Thoracic aorta (tissue), 2 donors: Measurements from ENCODE around the gene NAA38. TPM values are rescaled to one million over a fixed set of nuclear protein-coding genes. Genes with fewer than 3 reads are reported as not detected.

Source experiments
- ATAC-seq: fragments of 150-250 bp; one replicate; pipeline ENCODE4 v1.8.0; 2017; ENCODE audit warnings: low read depth; ENCODE audit not compliant: insufficient number of reproducible peaks, low FRiP score
- DNase-seq: peaks from one replicate; pipeline ENCODE4 v3.0.0-alpha.2; 2020; ENCODE audit warnings: low spot score
- H3K27ac ChIP-seq, 2 donors: fragments of 200-600 bp; sonication (generic); 1 replicate in 1 of 2; 2 replicates in 1 of 2; pipeline ENCODE4 v1.5.1; 2016; ENCODE audit warnings: mild to moderate bottlenecking in 2 of 2, moderate library complexity in 2 of 2
- H3K27me3 ChIP-seq: fragments of 200-600 bp; sonication (generic); replicated peaks from 2 replicates; pipeline ENCODE4 v1.6.0; 2016; ENCODE audit warnings: mild to moderate bottlenecking; ENCODE audit not compliant: insufficient read depth
- H3K36me3 ChIP-seq: fragments of 200-600 bp; sonication (generic); one replicate; pipeline ENCODE4 v1.5.1; 2016
- H3K4me1 ChIP-seq, 2 donors: fragments of 200-600 bp; sonication (generic); 1 replicate in 1 of 2; 2 replicates in 1 of 2; pipeline versions ENCODE4 v1.5.1 to v1.6.0; 2016; ENCODE audit warnings: low read depth in 2 of 2, mild to moderate bottlenecking in 1 of 2; ENCODE audit not compliant: control insufficient read depth in 1 of 2
- H3K4me3 ChIP-seq: fragments of 200-600 bp; sonication (generic); 2 replicates; pipeline ENCODE4 v1.5.1; 2016; ENCODE audit warnings: mild to moderate bottlenecking
- H3K9me3 ChIP-seq: fragments of 200-600 bp; sonication (generic); 2 replicates; pipeline ENCODE4 v1.5.1; 2016
- total RNA-seq, 2 donors: library from RNA; depleted of rRNA; stranded (reverse); fragments of >200 nt; gene quantifications; one replicate each; pipeline versions ENCODE4 v1.1.0 to v1.2.3, GENCODE V29; 2016
- TF ChIP-seq, protein P1 (sequence below): fragments of 200-600 bp; sonication (generic); IDR thresholded peaks from one replicate; pipeline ENCODE4 v1.5.1; 2019; ENCODE audit warnings: antibody characterized with exemption

The NAA38 gene
- total RNA-seq, 2 donors from 2014 or later, result 49.5 to 62.7 TPM

- Histone ChIP-seq H3K9me3 (no peaks in the 10 kb centered on the region), H3K36me3 (peaks cover 24% of the 10 kb centered on the region), H3K27ac (peak overlapping the region; percentile 98 to 99), H3K4me3 (peak overlapping the region; percentile 86), H3K4me1 (peaks cover 11 to 22% of the 10 kb centered on the region in 2 donors), H3K27me3 (no peaks in the 10 kb centered on the region)
- ATAC-seq, result peak; percentile 5
- TF ChIP-seq, protein P1, sequence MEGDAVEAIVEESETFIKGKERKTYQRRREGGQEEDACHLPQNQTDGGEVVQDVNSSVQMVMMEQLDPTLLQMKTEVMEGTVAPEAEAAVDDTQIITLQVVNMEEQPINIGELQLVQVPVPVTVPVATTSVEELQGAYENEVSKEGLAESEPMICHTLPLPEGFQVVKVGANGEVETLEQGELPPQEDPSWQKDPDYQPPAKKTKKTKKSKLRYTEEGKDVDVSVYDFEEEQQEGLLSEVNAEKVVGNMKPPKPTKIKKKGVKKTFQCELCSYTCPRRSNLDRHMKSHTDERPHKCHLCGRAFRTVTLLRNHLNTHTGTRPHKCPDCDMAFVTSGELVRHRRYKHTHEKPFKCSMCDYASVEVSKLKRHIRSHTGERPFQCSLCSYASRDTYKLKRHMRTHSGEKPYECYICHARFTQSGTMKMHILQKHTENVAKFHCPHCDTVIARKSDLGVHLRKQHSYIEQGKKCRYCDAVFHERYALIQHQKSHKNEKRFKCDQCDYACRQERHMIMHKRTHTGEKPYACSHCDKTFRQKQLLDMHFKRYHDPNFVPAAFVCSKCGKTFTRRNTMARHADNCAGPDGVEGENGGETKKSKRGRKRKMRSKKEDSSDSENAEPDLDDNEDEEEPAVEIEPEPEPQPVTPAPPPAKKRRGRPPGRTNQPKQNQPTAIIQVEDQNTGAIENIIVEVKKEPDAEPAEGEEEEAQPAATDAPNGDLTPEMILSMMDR, result no peak
- no peak for DNase-seq
Measured at GRCh38 chr17:7843536-7844291, 13.6 kb downstream of the NAA38 start.

DNA sequence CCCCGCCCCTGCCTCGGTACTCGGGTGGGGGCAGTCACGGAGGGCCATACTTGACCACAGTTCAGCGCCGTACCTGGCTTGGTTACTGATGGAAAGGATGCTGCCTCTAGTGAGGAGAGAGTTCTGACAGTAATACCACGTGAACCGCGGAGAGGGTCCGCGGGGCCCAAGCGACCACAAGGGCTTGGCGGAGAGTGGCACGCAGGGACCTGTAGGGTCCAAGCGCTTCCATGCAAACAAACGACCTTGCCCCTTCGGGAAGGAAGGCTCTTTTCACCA is 14.2 kb downstream of the NAA38 start:
- Histone ChIP-seq H3K36me3 (peaks cover 19% of the 10 kb centered on the region), H3K4me3 (peak overlapping the region; percentile 86), H3K27me3 (no peaks in the 10 kb centered on the region), H3K9me3 (no peaks in the 10 kb centered on the region), H3K27ac (peak overlapping the region; percentile 98 to 99), H3K4me1 (peaks cover 11 to 25% of the 10 kb centered on the region in 2 donors)
- ATAC-seq, result no peak
- DNase-seq, result no peak
- TF ChIP-seq, protein P1, result no peak

GRCh38 chr17:7842380-7843256 is 14.7 kb downstream of the NAA38 start:
- no peak for ATAC-seq
- Histone ChIP-seq H3K27ac (peak overlapping the region; percentile 98 to 99), H3K9me3 (no peaks in the 10 kb centered on the region), H3K4me1 (peaks cover 14 to 29% of the 10 kb centered on the region in 2 donors), H3K27me3 (no peaks in the 10 kb centered on the region), H3K4me3 (peak overlapping the region; percentile 86), H3K36me3 (peaks cover 14% of the 10 kb centered on the region)
- TF ChIP-seq, protein P1, result no peak
- peak; percentile 88 for DNase-seq

GRCh38 chr17:7841915-7842379 is 15.4 kb downstream of the NAA38 start:
- TF ChIP-seq, protein P1, result peak; percentile 2
- H3K4me1 ChIP-seq, result peaks cover 21 to 35% of the 10 kb centered on the region in 2 donors
- H3K9me3 ChIP-seq, result no peaks in the 10 kb centered on the region
- ATAC-seq, result peak; percentile 54
- DNase-seq, result no peak
- H3K27ac ChIP-seq, result peak overlapping the region; percentile 98 to 99
- peaks cover 9% of the 10 kb centered on the region for H3K36me3 ChIP-seq
- peak overlapping the region; percentile 86 for H3K4me3 ChIP-seq
- H3K27me3 ChIP-seq, result no peaks in the 10 kb centered on the region

DNA sequence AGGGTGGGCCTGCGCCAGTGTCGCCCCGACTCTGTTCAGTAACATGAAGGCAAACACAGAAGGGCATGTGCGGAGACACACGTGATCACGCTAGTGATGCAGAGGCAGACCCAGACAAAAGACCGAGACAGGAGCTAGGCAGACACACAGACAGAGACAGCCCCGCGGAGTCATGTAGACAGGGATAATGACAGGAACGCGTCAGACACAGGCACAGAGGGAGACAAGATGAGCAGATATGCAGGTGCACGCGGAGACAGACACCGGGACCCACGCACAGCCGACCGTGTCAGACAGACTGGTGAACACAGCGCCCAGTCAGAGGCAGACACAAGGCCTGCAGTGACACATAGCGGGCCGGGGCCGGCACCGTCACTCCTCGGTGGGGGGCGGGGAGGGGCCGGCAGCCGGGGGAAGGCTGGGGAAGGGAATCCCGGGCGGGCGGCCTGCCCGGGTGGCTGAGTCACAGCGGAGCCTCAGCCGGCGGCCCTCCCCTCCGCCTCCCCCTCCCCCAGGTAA is 15.9 kb downstream of the NAA38 start:
- DNase-seq (peak; percentile 85), ATAC-seq (peak; percentile 13)
- TF ChIP-seq, protein P1, result peak; percentile 14
- peak overlapping the region; percentile 98 to 99 for H3K27ac ChIP-seq
- peak overlapping the region; percentile 86 for H3K4me3 ChIP-seq
- H3K27me3 ChIP-seq, result no peaks in the 10 kb centered on the region
- no peaks in the 10 kb centered on the region for H3K9me3 ChIP-seq
- peaks cover 26 to 40% of the 10 kb centered on the region in 2 donors for H3K4me1 ChIP-seq
- peaks cover 6% of the 10 kb centered on the region for H3K36me3 ChIP-seq
